GM19395 (cell line): ENCODE measurements around the gene TMEM178A.

Experiments used
- ATAC-seq: cut with Tn5 transposase; IDR thresholded peaks from one replicate; pipeline ENCODE4 v1.9.1; 2021; ENCODE audit warnings: mild to moderate bottlenecking, moderate library complexity; ENCODE audit not compliant: unreplicated experiment

The TMEM178A gene

GRCh38 chr2:39708003-39708402 is 42.3 kb downstream of the TMEM178A start:
- ATAC-seq = no peak

GRCh38 chr2:39710807-39711206 is 45.1 kb downstream of the TMEM178A start:
- ATAC-seq = no peak

- ATAC-seq = no peak
Observed at GRCh38 chr2:39712953-39713352, 47.2 kb downstream of the TMEM178A start.

- ATAC-seq = no peak
Observed at GRCh38 chr2:39715095-39715494, 49.4 kb downstream of the TMEM178A start.

GRCh38 chr2:39715822-39716221 is 50.1 kb downstream of the TMEM178A start:
- no peak for ATAC-seq

- ATAC-seq = no peak
Observed at GRCh38 chr2:39717067-39717466, 51.4 kb downstream of the TMEM178A start.

GRCh38 chr2:39718483-39718882 is 52.8 kb downstream of the TMEM178A start:
- ATAC-seq = no peak

- no peak for ATAC-seq
Observed at GRCh38 chr2:39719317-39719716, 53.6 kb downstream of the TMEM178A start.

GRCh38 chr2:39720970-39721369 is 55.3 kb downstream of the TMEM178A start:
- no peak for ATAC-seq

GRCh38 chr2:39723497-39723896 is 57.8 kb downstream of the TMEM178A start:
- no peak for ATAC-seq

- no peak for ATAC-seq
Observed at GRCh38 chr2:39723946-39724827, 58.5 kb downstream of the TMEM178A start.

GRCh38 chr2:39724828-39725144 is 59.1 kb downstream of the TMEM178A start:
- ATAC-seq = no peak

GRCh38 chr2:39725401-39725800 is 59.7 kb downstream of the TMEM178A start:
- no peak for ATAC-seq

- ATAC-seq = peak; percentile 72
Observed at GRCh38 chr2:39728085-39728484, 62.4 kb downstream of the TMEM178A start.

- ATAC-seq = peak; percentile 48
Observed at GRCh38 chr2:39728941-39729351, 63.2 kb downstream of the TMEM178A start.

GRCh38 chr2:39730276-39730675 is 64.6 kb downstream of the TMEM178A start:
- no peak for ATAC-seq

GRCh38 chr2:39730685-39731302 is 65.1 kb downstream of the TMEM178A start:
- peak; percentile 62 for ATAC-seq

GRCh38 chr2:39731546-39731945 is 65.8 kb downstream of the TMEM178A start:
- no peak for ATAC-seq

GRCh38 chr2:39732482-39732881 is 66.8 kb downstream of the TMEM178A start:
- no peak for ATAC-seq

GRCh38 chr2:39733070-39733674 is 67.5 kb downstream of the TMEM178A start:
- ATAC-seq = no peak

- ATAC-seq = no peak
Observed at GRCh38 chr2:39734445-39734844, 68.7 kb downstream of the TMEM178A start.

- no peak for ATAC-seq
Observed at GRCh38 chr2:39735648-39736047, 69.9 kb downstream of the TMEM178A start.
